ENCODE results near the gene KLHL29. TPM values are rescaled to one million over a fixed set of nuclear protein-coding genes. Genes with fewer than 3 reads are reported as not detected.

Gene KLHL29
- total and polyA plus RNA-seq, 2 experiments from 2014 or later, result 1.9 to 6.4 TPM

GRCh38 chr2:23629772-23630480 is 244.9 kb downstream of the KLHL29 start:
- TF ChIP-seq EZH2 (IDR thresholded peaks at IDR 0.05; ENCODE audit: insufficient read depth, poor library complexity, severe bottlenecking) (no peak), EZH2phosphoT487 (IDR thresholded peaks at IDR 0.05; ENCODE audit: insufficient read depth, low read depth) (no peak)
- no peak for DNase-seq
- no peak overlapping the region for H3K4me2 ChIP-seq (ENCODE audit: unreplicated experiment)
- no peaks in the 10 kb centered on the region for H3F3A ChIP-seq (ENCODE audit: insufficient read depth)
- no peaks in the 10 kb centered on the region for H3K27me3 ChIP-seq (replicated peaks; ENCODE audit: insufficient read depth)
- no peaks in the 10 kb centered on the region for H3K9me2 ChIP-seq (ENCODE audit: insufficient read depth)
- H4K20me1 ChIP-seq (ENCODE audit: insufficient read depth), result no peaks in the 10 kb centered on the region
- no peaks in the 10 kb centered on the region for H3K79me2 ChIP-seq (ENCODE audit: insufficient read depth)
- WGBS, 2 experiments (ENCODE audit: low coverage in 1 of 2, low lambda C conversion rate in 2 of 2, missing lambda C conversion rate in 2 of 2), result 95 to 96% methylated on average over 16 of the region's 16 CpGs
- H3K36me3 ChIP-seq (ENCODE audit: low read depth), result no peaks in the 10 kb centered on the region
- in situ Hi-C loops (cut with MboI), result no loop called here
- no peaks in the 10 kb centered on the region for H3K4me1 ChIP-seq (ENCODE audit: insufficient read depth)
- H3K4me3 ChIP-seq, result no peak overlapping the region
- H3K27ac ChIP-seq, result no peak overlapping the region
- no peak overlapping the region for H2AFZ ChIP-seq
- H3K9me3 ChIP-seq (ENCODE audit: low read depth), result no peaks in the 10 kb centered on the region
- H3K9ac ChIP-seq, result no peak overlapping the region

- Histone ChIP-seq H3K9me2 (ENCODE audit: insufficient read depth) (no peaks in the 10 kb centered on the region), H3K36me3 (ENCODE audit: low read depth) (no peaks in the 10 kb centered on the region), H3K4me2 (ENCODE audit: unreplicated experiment) (no peak overlapping the region), H3F3A (ENCODE audit: insufficient read depth) (no peaks in the 10 kb centered on the region), H3K4me3 (no peak overlapping the region), H3K79me2 (ENCODE audit: insufficient read depth) (no peaks in the 10 kb centered on the region), H3K27ac (no peak overlapping the region), H2AFZ (no peak overlapping the region), H3K9ac (no peak overlapping the region), H3K27me3 (replicated peaks; ENCODE audit: insufficient read depth) (no peaks in the 10 kb centered on the region), H3K9me3 (ENCODE audit: low read depth) (no peaks in the 10 kb centered on the region), H3K4me1 (ENCODE audit: insufficient read depth) (no peaks in the 10 kb centered on the region), H4K20me1 (ENCODE audit: insufficient read depth) (no peaks in the 10 kb centered on the region)
- 95 to 96% methylated on average over 5 to 7 of the region's 7 CpGs for WGBS, 2 experiments (ENCODE audit: low coverage in 1 of 2, low lambda C conversion rate in 2 of 2, missing lambda C conversion rate in 2 of 2)
- TF ChIP-seq EZH2 (IDR thresholded peaks at IDR 0.05; ENCODE audit: insufficient read depth, poor library complexity, severe bottlenecking) (no peak), EZH2phosphoT487 (IDR thresholded peaks at IDR 0.05; ENCODE audit: insufficient read depth, low read depth) (no peak)
- DNase-seq, result no peak
- in situ Hi-C loops (cut with MboI), result no loop called here
These were observed 246.0 kb downstream of the KLHL29 start for GRCh38 chr2:23630961-23631360.

GRCh38 chr2:23631389-23631788 is 246.4 kb downstream of the KLHL29 start:
- Histone ChIP-seq H3K9me3 (ENCODE audit: low read depth) (no peaks in the 10 kb centered on the region), H3F3A (ENCODE audit: insufficient read depth) (no peaks in the 10 kb centered on the region), H3K4me3 (no peak overlapping the region), H3K9ac (no peak overlapping the region), H2AFZ (no peak overlapping the region), H3K27me3 (replicated peaks; ENCODE audit: insufficient read depth) (no peaks in the 10 kb centered on the region), H3K9me2 (ENCODE audit: insufficient read depth) (no peaks in the 10 kb centered on the region), H3K36me3 (ENCODE audit: low read depth) (no peaks in the 10 kb centered on the region), H3K4me1 (ENCODE audit: insufficient read depth) (no peaks in the 10 kb centered on the region), H3K27ac (no peak overlapping the region), H4K20me1 (ENCODE audit: insufficient read depth) (no peaks in the 10 kb centered on the region), H3K4me2 (ENCODE audit: unreplicated experiment) (no peak overlapping the region), H3K79me2 (ENCODE audit: insufficient read depth) (no peaks in the 10 kb centered on the region)
- no peak for TF ChIP-seq EZH2phosphoT487 (IDR thresholded peaks at IDR 0.05; ENCODE audit: insufficient read depth, low read depth)
- no peak for TF ChIP-seq EZH2 (IDR thresholded peaks at IDR 0.05; ENCODE audit: insufficient read depth, poor library complexity, severe bottlenecking)
- no peak for DNase-seq
- in situ Hi-C loops (cut with MboI), result no loop called here
- WGBS, 2 experiments (ENCODE audit: low coverage in 1 of 2, low lambda C conversion rate in 2 of 2, missing lambda C conversion rate in 2 of 2), result 87 to 91% methylated on average over 11 of the region's 11 CpGs

- Histone ChIP-seq H3K9me2 (ENCODE audit: insufficient read depth) (no peaks in the 10 kb centered on the region), H3K9me3 (ENCODE audit: low read depth) (no peaks in the 10 kb centered on the region), H3K9ac (no peak overlapping the region), H3F3A (ENCODE audit: insufficient read depth) (no peaks in the 10 kb centered on the region), H3K4me1 (ENCODE audit: insufficient read depth) (peaks cover 7% of the 10 kb centered on the region), H3K27me3 (replicated peaks; ENCODE audit: insufficient read depth) (no peaks in the 10 kb centered on the region), H3K27ac (no peak overlapping the region), H4K20me1 (ENCODE audit: insufficient read depth) (no peaks in the 10 kb centered on the region), H3K4me3 (no peak overlapping the region), H3K79me2 (ENCODE audit: insufficient read depth) (no peaks in the 10 kb centered on the region), H2AFZ (no peak overlapping the region), H3K4me2 (ENCODE audit: unreplicated experiment) (no peak overlapping the region), H3K36me3 (ENCODE audit: low read depth) (no peaks in the 10 kb centered on the region)
- 65 to 67% methylated on average over 6 of the region's 6 CpGs for WGBS, 2 experiments (ENCODE audit: low coverage in 1 of 2, low lambda C conversion rate in 2 of 2, missing lambda C conversion rate in 2 of 2)
- TF ChIP-seq EZH2 (IDR thresholded peaks at IDR 0.05; ENCODE audit: insufficient read depth, poor library complexity, severe bottlenecking) (no peak), EZH2phosphoT487 (IDR thresholded peaks at IDR 0.05; ENCODE audit: insufficient read depth, low read depth) (no peak)
- no peak for DNase-seq
- in situ Hi-C loops (cut with MboI), result no loop called here
These were observed 247.4 kb downstream of the KLHL29 start for GRCh38 chr2:23632386-23632785.

Data from GM23248 (cell line).